GM21515 (cell line): ENCODE results near the gene NRG2.

Experiments
- ATAC-seq: cut with Tn5 transposase; IDR thresholded peaks from one replicate; pipeline ENCODE4 v1.9.1; 2021; ENCODE audit not compliant: unreplicated experiment

NRG2 gene

DNA sequence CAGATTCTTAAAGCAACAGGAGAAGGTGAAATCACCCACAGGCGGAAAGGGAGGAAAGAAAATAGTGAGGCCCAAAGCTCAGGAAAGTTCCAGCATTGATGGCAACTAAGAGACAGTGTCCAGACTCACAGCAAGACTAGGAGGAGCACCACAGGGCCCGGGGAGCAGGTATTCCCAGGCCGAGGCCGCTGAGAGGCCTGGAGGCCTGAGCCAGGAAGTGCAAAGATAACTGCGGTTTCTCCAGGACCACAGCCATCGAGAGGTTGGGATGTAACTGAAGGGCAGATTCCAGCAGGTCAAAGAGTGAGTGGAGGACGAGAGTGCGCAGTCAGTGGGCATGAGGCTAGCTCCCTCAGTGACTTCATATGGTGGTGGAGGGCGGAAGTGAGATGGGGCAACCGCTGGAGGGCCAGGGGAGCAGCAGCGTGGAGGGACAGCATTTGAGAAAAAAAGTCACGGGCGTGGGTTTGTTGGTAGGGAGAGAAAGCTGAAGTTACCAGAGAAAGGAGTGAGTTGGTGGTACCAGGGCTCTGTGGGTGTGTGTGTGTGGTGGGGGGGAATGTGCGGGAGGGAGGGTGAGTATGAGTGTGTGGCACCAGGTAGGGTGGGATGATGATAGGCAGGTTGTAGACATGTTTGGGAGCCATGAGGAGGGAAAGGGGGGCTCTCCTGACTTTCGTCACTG lies 157.8 kb downstream of the NRG2 start:
- no peak for ATAC-seq

DNA sequence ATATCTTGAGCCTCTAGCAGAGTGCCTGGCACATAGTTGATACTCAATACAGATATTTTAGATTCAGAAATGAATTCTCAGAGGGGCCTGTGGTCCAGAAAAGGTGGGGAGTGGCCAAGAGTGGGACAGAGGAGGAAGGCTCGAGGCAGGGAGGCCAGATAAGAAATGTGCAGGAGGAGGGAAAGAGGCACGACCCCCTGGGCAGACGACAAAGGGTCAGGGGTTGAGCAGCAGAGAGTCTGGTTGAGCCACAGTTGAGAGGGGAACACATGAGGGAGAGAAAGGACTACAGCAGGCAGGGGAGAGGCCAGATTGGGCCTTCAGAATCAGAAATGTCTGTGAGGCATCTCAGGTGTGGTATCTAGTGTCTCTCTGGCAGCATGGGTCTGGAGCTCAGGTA lies 158.4 kb downstream of the NRG2 start:
- no peak for ATAC-seq

DNA sequence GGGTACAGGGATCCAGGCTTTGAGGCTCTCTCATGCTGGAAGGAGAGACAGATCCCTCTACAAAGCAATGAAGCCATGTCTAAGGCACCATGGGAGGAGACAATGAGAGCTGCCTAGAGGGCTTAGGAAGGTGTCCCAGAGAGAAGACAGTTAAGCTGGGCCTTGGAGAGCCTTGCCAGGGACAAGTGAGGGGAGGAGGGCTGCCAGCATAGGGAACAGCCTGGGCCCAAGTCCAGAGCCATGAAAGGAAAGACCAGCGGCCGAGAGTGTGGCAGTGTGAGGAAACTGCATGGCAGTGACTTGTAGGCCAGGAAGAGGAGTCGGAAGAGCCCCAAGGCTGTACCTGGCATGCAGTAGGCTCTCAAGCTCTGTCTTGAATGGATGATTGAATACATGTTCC lies 159.0 kb downstream of the NRG2 start:
- no peak for ATAC-seq

DNA sequence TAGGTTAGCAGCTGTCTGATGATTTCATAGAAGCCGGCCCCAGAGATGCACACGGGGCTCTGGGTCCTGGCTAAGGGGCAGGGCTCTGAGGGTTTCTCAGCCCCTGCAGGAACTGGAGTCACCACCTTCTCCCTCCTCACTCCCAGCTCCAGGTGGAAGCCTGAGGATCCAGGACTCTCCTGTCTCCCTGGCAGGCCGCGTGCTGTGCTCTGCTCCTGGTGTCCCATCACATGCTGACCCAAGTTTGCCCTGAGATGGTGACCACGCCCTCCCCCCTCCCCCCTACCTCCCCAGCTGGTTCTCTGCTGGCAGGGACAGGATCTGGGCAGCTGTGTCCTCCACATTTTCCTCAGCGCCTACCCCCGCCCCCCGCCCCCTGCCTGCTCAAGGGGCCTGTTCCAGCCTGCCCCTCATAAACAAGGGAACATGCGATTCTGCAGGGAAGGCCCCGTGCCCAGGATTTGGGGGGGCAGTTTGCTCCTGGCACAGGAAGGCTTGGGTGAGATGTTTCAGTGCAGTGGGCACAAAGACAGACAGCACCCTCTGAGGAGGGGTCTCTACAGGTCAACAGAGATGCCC lies 160.0 kb downstream of the NRG2 start:
- no peak for ATAC-seq

DNA sequence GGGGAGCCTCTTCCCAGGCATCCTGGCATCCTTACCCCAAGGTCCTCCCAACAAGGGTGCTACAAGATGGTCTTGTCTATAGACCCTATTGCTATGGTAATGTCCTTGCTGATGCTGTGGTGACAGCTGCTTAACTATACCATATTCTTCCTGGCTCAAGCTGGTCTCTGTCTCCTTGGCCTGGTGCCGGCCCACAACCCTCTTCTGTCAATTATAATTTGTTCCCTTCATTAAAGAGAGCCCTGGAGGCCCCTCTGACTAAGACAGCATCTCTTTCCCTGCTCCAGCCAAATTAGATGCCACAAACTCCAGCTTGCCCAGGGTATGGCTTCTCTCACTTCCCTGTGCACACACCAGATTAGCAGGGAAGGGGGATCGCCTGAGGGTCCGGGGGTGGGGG lies 160.8 kb downstream of the NRG2 start:
- ATAC-seq = no peak

DNA sequence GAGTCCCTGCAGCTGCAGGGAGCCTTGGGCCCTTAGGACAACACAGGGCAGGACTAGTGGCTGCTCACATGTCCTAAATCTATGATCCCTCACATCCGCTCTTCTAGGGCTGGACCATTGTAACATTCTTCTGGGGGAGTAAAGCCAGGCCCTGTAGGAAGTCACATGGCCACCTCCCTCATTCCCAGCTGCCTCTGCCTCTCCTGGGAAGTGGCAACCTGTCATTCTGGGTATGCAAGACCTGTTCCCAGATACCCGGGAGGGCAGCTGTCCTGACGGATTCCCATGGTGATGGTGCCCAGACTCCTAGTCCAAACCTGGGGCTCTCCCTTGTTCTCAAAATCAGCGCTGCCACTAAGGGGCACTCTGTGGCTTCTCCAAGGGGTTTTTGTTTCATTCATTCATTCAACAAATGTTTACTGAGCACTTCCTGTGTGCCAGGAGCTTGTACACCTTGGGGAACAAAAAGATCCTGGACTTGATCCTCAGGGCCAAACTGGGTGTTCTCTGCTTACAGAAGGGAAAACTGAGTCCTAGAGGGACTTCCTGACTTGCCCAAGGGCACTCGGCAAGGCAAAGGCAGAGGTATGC lies 161.9 kb downstream of the NRG2 start:
- ATAC-seq = no peak

DNA sequence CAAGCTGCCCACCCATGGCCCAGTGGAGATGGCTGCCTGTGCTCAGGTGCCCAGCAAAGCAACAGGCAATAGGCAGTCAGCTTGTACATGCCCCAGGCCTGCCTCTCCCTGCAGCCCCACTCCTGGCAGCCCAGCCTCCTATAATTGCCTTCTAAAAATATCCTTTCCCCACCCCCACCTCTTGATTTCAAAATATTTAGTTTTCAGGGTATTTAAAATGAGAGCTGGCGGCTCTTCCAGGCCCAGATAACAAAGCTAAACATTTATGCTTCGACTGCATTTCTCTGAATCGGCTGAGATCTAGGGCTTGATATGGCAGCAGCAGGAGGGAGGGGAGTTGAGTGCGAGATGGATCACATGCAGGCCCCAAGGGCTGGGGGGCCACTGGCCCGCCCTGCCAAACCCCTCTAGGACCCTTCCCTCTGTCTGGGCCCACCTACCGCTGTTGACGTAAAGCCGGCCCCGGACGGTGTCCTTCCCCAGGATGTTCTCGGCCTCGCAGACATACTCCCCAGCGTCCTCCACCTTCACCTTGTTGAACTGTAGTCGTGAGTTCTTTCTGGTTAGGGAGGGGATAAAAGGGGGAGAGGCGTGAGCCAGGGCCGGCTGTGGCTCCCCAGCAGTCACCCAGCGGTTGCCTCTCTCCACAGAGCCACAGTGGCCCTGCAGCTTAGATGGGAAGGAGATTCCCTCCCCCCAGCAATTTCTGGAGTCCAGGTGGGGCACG lies 162.5 kb downstream of the NRG2 start:
- no peak for ATAC-seq

DNA sequence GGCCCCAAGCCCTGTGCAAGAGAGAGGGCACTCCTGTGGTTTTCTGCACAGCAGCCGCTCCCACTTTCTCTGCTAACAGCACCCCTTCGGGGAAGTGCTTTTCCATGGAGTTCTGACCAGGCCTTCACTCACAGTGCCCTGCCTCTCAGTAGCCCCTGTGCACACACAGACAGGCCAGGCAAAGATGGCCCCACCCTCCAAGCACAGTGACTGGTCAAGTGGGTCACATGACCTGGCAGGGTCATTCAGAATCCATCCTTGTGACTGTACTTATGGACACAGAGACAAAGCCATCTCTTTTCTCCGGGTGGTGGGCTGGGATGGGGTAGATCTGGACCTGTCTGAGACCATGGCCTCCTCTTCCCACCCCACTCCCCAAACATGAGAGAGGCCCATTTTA lies 165.0 kb downstream of the NRG2 start:
- no peak for ATAC-seq

DNA sequence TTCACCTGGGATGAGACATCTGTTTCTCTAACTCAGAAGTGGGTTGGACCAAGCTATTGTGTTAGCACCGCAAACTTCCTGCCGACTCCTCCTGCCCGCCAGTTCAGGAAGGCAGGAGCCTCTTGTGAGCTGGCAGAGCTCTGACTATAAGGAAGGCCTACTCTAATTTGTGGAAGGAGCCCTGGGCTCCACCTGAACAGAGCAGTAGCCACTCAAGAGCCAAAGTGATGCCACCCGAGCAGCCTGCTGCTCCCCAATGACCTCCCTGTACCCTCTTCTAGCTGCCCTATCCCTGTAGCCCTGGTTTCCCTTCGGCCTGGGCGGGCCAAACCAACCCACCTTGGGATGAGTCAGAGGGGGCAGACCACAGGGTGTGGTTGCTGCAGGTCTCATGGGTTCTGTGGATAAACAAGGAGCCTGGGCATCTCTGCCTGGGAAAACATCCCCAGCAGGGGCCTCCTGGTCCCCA lies 165.9 kb downstream of the NRG2 start:
- no peak for ATAC-seq

DNA sequence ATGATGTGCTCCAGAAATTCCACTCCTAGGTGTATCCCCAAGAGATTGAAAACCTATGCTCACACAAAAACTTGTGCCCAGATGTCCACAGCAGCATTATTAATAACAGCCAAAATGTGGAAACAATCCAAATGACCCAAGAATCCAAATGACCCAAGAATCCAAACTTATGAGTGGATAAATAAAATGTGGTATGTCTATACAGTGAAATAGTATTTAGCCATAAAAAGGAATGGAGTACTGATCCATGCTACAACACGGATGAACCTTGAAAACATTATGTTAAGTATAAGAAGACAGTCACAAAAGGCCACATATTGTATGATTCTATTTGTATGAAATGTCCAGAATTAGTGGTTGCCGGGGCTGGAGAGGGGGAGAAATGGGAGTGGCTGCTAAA lies 167.1 kb downstream of the NRG2 start:
- no peak for ATAC-seq

DNA sequence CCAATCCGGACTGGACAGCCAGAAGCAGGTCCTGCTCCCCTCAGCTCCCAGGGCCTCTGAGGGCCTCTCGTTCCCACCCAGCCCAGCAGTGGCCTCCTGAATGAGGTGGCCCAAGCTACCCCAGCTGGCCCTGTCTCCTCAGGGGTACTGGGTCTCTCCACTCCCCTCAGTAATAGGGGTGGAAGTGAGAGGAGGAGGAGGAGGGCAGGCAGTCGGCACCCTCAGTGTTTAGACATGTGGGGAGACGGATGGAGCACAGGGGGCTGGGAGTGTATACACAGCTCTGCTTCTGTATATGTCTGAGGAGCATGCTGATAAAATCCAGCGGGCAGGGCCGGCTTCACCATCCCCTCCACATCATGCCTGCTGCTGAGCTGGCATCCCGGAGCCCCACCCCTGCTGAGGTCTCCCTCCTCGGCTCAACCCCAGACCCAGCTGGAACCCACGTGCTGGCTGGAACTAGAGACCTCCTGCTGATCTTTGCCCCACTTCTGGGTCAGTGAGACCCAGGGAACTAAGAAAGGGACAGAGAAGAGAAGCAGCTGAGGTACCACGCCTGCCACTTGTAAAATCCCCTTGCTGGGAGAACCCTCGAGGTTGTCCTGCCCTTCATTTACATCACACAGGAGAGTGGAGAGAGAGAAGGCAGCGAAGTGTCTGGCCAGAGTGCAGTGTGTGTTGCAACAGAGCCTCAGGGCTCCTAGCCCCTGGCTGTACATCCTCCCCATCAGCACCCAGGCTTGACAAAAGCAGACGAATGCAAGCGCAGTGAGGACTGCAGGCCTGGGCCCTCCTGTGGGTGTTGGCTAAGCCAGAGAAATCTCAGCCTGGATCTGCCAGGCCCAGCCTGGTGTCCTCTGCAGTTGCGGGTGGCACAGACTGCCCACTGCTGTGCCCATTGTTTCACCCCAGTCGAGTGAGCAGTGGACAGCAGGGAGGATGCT lies 170.0 kb downstream of the NRG2 start:
- ATAC-seq = no peak

DNA sequence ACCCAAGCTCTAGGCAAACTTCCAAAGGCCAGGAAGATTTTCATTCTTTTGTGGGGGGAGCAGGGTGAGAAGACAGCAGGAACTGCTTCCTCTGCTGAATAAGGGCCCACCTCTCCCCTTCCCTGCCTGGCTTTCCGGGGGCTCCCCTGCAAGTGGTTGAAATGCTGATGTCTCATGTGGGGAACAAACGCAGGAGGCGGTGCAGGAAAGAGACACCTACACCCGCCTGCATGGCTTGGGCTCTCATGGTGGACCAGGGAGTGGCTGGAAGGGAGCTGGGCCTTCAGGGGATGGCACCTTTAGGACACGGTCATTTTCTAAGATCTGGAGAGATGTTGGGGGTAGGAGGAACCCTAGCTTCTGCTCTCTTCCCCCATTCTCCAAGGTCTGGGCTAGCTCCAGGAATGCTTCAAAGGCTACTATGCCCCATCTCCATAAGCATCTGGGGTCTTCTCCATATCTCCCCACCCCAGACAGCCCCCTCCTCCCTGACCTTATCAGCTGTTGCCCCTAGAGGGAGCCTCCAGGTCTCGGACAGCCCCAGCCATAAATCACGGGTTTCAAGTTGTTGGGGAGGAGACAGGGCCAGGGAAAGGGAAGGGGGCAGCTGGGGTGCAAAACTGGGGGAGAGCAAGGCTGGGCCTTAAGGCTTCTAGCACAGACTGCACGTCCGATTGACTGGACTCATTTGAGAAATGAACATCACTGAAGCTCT lies 170.9 kb downstream of the NRG2 start:
- ATAC-seq = no peak

DNA sequence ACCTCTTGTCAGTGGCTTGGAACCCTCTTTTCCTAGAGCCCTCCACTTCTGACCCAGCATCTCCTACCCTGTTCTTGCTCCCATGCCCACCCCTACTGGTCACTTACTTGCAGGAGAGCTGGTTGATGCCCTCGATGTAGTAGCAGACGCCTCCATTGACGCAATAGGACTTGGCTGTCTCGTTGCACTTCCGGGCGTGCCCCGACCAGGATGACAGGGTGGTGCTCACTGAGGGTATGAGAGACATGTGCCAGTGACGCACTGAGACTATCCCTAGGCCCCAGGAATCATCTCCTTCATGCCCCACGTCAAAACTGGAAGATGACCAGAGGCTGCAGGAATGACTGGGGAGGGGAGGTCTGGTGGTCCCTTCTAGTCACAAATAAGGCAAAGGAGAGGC lies 171.5 kb downstream of the NRG2 start:
- ATAC-seq = no peak

DNA sequence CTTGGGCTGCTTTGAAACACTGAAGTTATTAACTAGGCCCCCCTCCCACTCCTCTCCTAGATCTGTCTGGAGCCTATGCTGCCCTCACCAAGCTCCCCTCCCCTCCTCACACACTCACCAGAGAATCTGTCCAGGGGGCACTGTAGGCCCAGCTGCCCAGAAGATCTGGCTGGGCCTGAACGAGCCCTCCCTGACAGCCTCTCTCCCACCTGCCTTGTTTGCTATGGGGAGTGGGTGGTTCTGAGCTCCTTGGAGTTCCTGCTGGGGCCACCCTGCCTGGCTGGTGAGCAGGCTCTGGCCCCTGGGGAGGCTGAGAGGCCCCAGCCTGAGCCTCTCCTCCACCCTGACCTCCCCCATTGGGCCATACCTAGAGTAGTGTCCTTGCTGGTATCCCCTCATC lies 172.4 kb downstream of the NRG2 start:
- ATAC-seq = no peak

DNA sequence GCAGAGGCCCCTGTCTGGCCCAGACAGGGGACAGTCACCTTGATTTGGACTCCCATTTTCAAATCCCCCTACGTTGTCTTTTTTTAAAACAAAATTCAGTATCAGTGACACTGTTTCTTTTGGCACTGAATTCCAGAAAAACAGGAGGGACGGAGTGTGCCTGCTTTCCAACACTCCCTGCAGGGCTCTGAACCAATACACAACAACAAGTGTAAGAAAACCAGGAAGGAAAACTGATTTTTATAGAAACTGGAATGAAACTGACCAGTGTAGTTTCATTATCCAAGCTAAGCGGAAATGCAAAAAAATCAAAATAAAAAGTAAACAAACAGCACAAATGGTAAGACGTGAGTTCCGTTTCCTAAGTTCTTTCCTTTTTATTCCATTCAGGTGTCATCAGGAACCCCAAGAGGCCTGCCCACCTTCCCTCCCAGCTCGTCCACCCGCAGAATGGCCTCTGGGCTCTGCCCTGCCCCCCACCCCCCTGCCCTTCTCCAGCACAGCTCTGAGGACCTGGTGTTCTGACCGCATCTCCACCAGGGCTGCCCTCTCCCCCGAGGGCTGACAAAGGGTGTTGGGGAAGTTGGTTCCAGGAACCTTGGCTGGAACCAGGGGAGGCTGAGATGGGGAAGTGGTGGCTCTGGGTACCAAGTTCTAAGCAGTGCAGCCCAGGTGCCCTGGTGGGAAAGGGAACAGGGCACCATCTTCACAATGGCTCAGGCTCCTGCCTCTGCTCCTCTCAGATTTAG lies 173.9 kb downstream of the NRG2 start:
- ATAC-seq = no peak

DNA sequence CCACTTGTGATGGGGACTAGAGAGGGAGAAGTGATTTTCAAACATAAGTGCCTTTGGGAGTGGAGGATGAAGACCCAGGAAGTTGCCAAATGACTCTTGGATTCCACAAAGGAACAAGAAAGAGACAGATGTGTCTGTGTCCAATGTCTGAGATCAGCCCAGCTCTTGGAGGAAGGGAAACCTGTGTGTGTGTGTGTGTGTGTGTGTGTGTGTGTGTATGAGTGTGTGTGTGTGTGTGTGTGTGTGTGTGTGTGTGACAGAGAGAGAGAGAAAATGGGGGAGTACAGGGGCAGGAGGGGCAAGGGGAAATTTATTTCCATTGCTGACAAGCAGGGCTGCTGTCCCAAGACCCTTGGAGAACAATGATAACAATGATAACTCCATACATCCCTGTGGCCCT lies 175.5 kb downstream of the NRG2 start:
- no peak for ATAC-seq

DNA sequence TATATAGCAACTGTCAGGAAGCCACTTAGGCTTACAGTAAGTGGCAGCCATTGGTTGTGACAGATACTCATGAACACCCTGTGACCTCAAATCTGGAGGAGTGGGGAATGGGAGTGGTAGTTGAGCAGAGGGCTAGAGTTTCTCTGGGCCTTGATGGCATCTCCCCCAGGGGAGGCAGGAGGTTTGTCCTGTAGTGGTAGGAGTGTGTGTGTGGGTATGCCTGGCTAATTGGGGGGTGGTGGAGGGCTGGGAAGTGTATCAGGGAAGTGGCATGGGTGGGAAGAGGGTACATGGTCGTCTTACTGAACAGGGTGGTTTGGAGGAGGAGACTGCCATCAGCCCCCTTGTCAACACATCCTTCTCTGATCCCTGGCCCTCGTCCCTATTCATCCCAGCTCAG lies 176.0 kb downstream of the NRG2 start:
- ATAC-seq = no peak

DNA sequence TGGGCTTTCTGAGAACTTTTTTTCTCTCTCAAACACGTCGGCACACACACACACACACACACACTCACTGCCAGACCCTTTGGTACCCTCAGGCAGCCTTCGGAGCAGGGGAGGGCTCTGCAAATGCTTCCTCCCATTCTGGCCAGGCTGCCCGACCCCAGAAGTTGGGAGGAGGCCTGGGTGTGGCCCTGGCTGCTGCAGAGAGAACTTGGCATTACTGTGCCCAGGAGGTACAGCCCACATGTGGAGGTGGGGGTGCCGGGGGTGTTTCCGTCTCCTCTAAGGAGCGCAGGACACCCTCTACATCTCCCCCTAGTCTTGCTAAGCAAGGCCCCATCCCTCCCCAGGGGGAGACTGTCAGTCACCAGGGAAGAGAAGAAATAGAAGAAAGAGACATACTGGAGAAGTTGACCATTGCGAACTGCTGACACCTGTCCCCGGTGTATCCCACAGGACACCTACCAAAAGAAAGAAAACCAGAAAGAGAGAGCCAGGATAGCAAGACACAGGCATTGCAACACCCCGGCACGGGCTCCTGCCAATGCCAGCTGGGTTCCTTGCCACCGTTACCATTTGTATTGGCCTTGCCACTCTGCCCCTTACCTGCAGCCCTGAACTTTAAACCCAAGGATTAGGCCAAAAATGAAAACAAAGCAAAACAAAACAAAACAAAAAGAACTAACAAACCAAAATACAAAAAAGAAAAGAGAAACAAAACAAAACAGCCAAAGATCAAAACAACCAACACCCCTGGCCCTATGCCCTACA lies 178.2 kb downstream of the NRG2 start:
- ATAC-seq = no peak
